ENCODE measurements around the gene DNAJB8. TPM values are rescaled to one million over a fixed set of nuclear protein-coding genes. Genes with fewer than 3 reads are reported as not detected.

Gene DNAJB8
- polyA plus RNA-seq, 2 of the 4 experiments (the other 2 are of a cell fraction) = not detected

GRCh38 chr3:128413413-128414205 lies 53.1 kb downstream of the DNAJB8 start:
- DNase-seq (ENCODE audit: low read depth in 1 of 2, low spot score in 1 of 2) = no peak
- POLR2A ChIA-PET = no interaction called here
- Histone ChIP-seq H3K4me3 (no peak overlapping the region), H3K27ac (no peak overlapping the region), H3K4me1 (peaks cover 25% of the 10 kb centered on the region), H3K9me3 (no peaks in the 10 kb centered on the region), H3K4me2 (no peak overlapping the region)
- FAIRE-seq = no peak
- no peak for ATAC-seq
- TF ChIP-seq PBX3 (IDR thresholded peaks at IDR 0.05) (no peak), POLR2A (IDR thresholded peaks at IDR 0.05; ENCODE audit: low read length) (no peak), POLR2AphosphoS2 (conservative IDR thresholded peaks at IDR 0.05; ENCODE audit: low read length) (no peak), SREBF2 (IDR thresholded peaks at IDR 0.05) (no peak), KDM1A (IDR thresholded peaks at IDR 0.05; ENCODE audit: low read depth) (no peak), REST (IDR thresholded peaks at IDR 0.05) (no peak), RNF2 (IDR thresholded peaks at IDR 0.05; ENCODE audit: borderline replicate concordance, low read depth) (no peak)
- CTCF ChIA-PET = interaction anchor here (2.4 kb wide), 1 partner anchor 15 kb away, joined by 10 read pairs; no protein-coding TSS in a partner anchor
- WGBS (ENCODE audit: missing lambda C conversion rate) = 97% methylated on average over 11 of the region's 24 CpGs

- peaks cover 25% of the 10 kb centered on the region for H3K4me1 ChIP-seq
Measured at GRCh38 chr3:128413003-128413370, 53.7 kb downstream of the DNAJB8 start.

More at GRCh38 chr3:128413003-128413370, 53.7 kb downstream of the DNAJB8 start:
- Histone ChIP-seq H3K27ac (no peak overlapping the region), H3K4me3 (no peak overlapping the region), H3K9me3 (no peaks in the 10 kb centered on the region), H3K4me2 (no peak overlapping the region)
- POLR2A ChIA-PET = no interaction called here
- ATAC-seq (no peak), DNase-seq (ENCODE audit: low read depth in 1 of 2, low spot score in 1 of 2) (no peak), FAIRE-seq (no peak)
- WGBS (ENCODE audit: missing lambda C conversion rate) = 88% methylated on average over 8 of the region's 8 CpGs
- TF ChIP-seq JUNB (IDR thresholded peaks at IDR 0.05) = no peak
- no peak for TF ChIP-seq FOXS1 (CRISPR knock-in tag; IDR thresholded peaks at IDR 0.05)
- TF ChIP-seq TFCP2L1 (CRISPR knock-in tag; IDR thresholded peaks at IDR 0.05) = no peak
- no peak for TF ChIP-seq MAZ (IDR thresholded peaks at IDR 0.05; ENCODE audit: borderline replicate concordance, low read depth, low read length)
- no peak for TF ChIP-seq ATOH8 (CRISPR knock-in tag; IDR thresholded peaks at IDR 0.05; ENCODE audit: low read depth)
- TF ChIP-seq ZSCAN20 (CRISPR knock-in tag; IDR thresholded peaks at IDR 0.05) = no peak
- TF ChIP-seq NPAS2 (CRISPR knock-in tag; IDR thresholded peaks at IDR 0.05; ENCODE audit: borderline replicate concordance) = no peak
- no peak for TF ChIP-seq ZC3H11A (IDR thresholded peaks at IDR 0.05)
- CTCF ChIA-PET = no interaction called here

Other genes starting within 250 kb of the DNAJB8 start
- gene GATA2, start 26.3 kb upstream of the DNAJB8 start, polyA plus RNA-seq (2011; rRNA removed) = 0.68 and 1.2 TPM in 2 replicates
- 3.9 to 4.9 TPM (median 4.5 TPM) in 3 replicates for gene GATA2, start 26.3 kb upstream of the DNAJB8 start, polyA plus RNA-seq (2017; fragmentation: RNase III; extraction: RNeasy Plus Mini Kit Qiagen cat#74134 plus additional on column Dnase treatment)
- gene RPN1, start 183.9 kb upstream of the DNAJB8 start, polyA plus RNA-seq (2011; rRNA removed) = 279 and 288 TPM in 2 replicates
- 138 to 145 TPM (median 140 TPM) in 3 replicates for gene RPN1, start 183.9 kb upstream of the DNAJB8 start, polyA plus RNA-seq (2017; fragmentation: RNase III; extraction: RNeasy Plus Mini Kit Qiagen cat#74134 plus additional on column Dnase treatment)

All from A549 (cell line).